Measurements from ENCODE around the gene CEP164. TPM values are rescaled to one million over a fixed set of nuclear protein-coding genes. Genes with fewer than 3 reads are reported as not detected.

Gene CEP164
- total and polyA plus RNA-seq, 2 of the 8 experiments (the other 6 are each of a cell fraction or from before 2014, with no cell fraction given), result 8.4 to 20.8 TPM

- TF ChIP-seq RXRA (IDR thresholded peaks at IDR 0.05; ENCODE audit: insufficient read depth, low read depth, low read length), result no peak
- TF ChIP-seq SRF (IDR thresholded peaks at IDR 0.05; ENCODE audit: low read depth, low read length), result no peak
Measured at GRCh38 chr11:117286588-117286987, 41.1 kb upstream of the CEP164 start (continued).
